RWPE1 (cell line): ENCODE measurements around the gene DNLZ.
A peak's percentile ranks its signal among the peaks of the same experiment; 100 is the strongest.

ENCODE experiments used
- CTCF ChIA-PET: fragments of 350-600 bp; sonication (Branson Sonifier 250); formaldehyde crosslinking; extraction: SDS; loops from one replicate; lab custom pipeline; 2021; lab: Yijun Ruan, JAX
- POLR2A ChIA-PET: fragments of 400-600 bp; formaldehyde crosslinking; extraction: SDS; loops from one replicate; lab custom pipeline; 2020; ENCODE audit warnings: antibody characterized with exemption; ENCODE audit not compliant: low non-redundant PET; lab: Yijun Ruan, JAX
- DNase-seq: peaks from one replicate; pipeline ENCODE4 v3.0.0; 2012; ENCODE audit warnings: low spot score
- H3K27ac ChIP-seq: fragments of 450-650 bp; 2 replicates; pipeline ENCODE4 v1.5.1; 2017
- TF ChIP-seq, protein P1 (sequence below): fragments of 450-650 bp; conservative IDR thresholded peaks from 2 replicates; pipeline ENCODE4 v1.5.1; 2017; ENCODE audit warnings: low read depth, mild to moderate bottlenecking

DNLZ gene

DNA sequence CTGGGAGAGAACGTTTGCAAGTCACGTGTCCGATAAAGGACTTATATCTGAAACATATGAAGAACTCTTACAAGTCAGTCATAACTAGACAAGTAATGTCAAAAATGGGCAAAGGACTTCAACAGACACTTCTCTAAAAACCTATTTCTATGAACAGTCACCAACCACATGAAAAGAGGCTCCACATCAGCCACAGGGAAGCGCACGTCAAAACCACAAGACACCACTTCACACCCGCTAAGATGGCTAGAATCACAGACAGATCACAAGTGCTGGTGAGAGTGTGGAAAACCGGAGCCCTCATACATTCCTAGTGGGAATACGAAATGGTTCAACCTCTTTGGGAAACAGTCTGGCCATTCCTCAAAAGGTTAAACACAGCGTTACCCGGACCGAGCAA, 21.5 kb upstream of the DNLZ start:
- no peak for DNase-seq
- no peak overlapping the region for H3K27ac ChIP-seq
- TF ChIP-seq, protein P1, sequence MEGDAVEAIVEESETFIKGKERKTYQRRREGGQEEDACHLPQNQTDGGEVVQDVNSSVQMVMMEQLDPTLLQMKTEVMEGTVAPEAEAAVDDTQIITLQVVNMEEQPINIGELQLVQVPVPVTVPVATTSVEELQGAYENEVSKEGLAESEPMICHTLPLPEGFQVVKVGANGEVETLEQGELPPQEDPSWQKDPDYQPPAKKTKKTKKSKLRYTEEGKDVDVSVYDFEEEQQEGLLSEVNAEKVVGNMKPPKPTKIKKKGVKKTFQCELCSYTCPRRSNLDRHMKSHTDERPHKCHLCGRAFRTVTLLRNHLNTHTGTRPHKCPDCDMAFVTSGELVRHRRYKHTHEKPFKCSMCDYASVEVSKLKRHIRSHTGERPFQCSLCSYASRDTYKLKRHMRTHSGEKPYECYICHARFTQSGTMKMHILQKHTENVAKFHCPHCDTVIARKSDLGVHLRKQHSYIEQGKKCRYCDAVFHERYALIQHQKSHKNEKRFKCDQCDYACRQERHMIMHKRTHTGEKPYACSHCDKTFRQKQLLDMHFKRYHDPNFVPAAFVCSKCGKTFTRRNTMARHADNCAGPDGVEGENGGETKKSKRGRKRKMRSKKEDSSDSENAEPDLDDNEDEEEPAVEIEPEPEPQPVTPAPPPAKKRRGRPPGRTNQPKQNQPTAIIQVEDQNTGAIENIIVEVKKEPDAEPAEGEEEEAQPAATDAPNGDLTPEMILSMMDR: no peak
- POLR2A ChIA-PET: no interaction called here
- CTCF ChIA-PET: interaction anchor here (0.6 to 0.9 kb wide), 2 partner anchors 21 to 221 kb away, joined by 3 to 5 read pairs; no protein-coding TSS in a partner anchor

DNA sequence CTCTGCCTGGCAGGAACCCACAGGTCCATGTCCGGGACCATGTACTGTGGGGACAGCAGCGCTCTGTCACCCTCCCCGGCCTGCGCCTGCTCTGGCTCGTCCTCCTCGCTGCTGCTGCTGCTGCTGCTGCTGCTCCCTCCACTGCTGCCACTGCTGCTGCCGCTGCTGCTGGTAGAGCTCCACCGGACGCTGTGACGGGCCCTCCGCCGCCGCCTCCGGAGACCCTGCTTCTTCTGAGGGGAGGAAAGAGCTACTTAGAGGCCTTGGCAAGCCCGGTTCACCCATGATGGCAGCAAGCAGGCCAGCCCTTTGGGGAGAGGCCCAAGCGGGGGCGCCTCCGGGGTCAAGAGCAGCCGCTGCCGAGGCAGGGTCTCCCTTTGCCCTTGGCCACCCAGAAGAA, 19.9 kb upstream of the DNLZ start:
- no peak overlapping the region for H3K27ac ChIP-seq
- TF ChIP-seq, protein P1: no peak
- no peak for DNase-seq
- ChIA-PET POLR2A (no interaction called here), CTCF (interaction anchor here (0.6 to 1.5 kb wide), 2 partner anchors 18 to 1243 kb away, joined by 3 to 4 read pairs; no protein-coding TSS in a partner anchor)

DNA sequence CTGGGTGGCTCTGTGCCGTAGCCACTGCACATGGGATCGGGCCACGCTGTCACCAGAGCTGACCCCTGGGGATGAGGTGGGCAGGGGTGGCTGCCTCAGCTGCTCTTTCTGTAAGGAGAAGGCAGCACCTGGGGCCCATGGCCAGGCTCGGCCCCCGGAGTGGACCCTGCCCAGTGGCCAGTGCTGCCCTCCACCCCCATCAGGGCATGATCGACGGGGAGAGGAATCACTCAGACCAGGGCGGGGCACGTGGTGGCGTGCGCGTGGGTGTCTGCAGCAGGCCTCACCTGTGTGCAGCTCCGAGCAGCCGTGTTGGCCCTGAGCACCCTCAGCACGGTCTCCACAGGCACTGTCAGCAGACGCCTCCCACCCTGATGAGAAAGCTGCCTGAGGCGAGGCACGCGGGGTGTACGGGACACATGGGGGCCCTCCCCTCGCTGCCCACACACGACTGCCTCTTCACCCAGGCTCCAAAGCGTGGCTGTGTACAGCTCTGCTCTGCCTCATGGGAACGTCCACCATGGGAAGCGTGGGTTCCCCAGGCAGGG, 18.5 kb upstream of the DNLZ start:
- CTCF ChIA-PET: interaction anchor here (0.5 to 1.4 kb wide), 3 partner anchors 21 to 212 kb away, joined by 3 to 4 read pairs (median 3); no protein-coding TSS in a partner anchor
- H3K27ac ChIP-seq: peak overlapping the region; percentile 21; the same call in 1 of the 2 replicates
- TF ChIP-seq, protein P1: no peak
- DNase-seq: no peak
- POLR2A ChIA-PET: interaction anchor here (0.8 kb wide), 1 partner anchor 12 kb away, joined by 3 read pairs; no protein-coding TSS in a partner anchor

DNA sequence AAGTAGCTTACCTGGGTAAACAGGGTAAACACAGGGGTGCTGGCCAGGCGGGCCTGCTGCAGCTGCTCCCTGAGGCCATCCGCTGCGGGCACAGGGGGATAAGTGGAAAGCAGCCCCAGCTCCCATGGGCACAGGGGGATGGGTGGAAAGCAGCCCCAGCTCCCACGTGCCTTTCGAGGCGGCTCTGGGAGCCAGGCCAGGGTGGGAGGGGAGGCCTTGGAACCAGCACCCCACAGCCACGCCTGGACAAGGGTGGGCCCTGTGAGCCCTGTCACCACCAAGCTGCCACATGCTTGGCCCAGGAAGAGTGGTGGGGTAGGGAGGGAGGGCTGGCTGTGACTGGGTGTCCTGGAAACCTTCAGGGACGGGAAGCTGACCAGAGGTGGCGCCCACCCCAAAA, 17.8 kb upstream of the DNLZ start:
- TF ChIP-seq, protein P1: no peak
- CTCF ChIA-PET: interaction anchor here (0.7 to 1.4 kb wide), 4 partner anchors 9 to 211 kb away, joined by 3 to 4 read pairs (median 4); no protein-coding TSS in a partner anchor
- POLR2A ChIA-PET: no interaction called here
- DNase-seq: no peak
- H3K27ac ChIP-seq: peak overlapping the region; percentile 21

DNA sequence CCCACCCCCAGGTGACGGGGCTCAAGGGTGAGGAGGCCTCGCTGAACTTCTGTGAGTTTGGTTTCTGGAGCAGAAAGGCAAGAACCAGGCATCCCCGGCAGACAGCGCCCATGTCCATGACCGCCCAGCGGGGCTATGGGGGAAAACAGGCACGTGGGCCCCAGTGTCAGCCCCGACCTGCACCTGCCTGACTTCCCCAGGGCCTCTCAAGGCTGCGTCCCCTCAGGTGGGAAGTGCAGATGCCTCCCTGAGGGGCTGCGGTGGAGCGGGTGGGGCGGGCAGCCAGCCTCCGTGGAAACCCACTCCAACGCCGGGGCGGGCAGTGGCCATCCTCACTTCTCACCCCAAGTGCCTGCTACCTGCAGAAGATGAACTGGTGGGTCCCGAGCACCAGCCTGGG, 16.8 kb upstream of the DNLZ start:
- ChIA-PET POLR2A (no interaction called here), CTCF (interaction anchor here (0.9 to 1.4 kb wide), 3 partner anchors 8 to 67 kb away, joined by 3 to 4 read pairs (median 4); no protein-coding TSS in a partner anchor)
- DNase-seq: no peak
- peak overlapping the region; percentile 21 for H3K27ac ChIP-seq
- TF ChIP-seq, protein P1: no peak

DNA sequence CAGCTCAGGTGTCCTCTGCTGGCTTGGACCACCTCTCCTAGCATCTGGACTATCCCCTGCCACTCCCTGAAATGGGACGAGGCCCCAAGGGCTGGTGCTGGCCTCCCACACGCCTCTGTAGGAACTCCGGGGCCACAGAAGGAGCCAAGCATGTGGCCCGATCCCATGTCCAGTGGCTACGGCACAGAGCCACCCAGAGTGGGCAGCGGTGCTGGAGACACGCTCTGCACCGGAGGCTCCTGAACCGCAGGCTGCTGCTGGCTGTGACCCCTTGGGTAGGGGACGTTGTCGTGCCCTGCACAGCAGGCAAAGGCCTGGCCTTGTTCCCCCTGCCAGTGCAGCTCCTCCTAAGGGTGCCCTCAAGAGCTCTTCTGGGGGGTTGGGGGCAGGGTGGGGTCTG, 16.3 kb upstream of the DNLZ start:
- H3K27ac ChIP-seq: peak overlapping the region; percentile 2; the same call in 1 of the 2 replicates
- CTCF ChIA-PET: interaction anchor here (0.7 kb wide), 1 partner anchor 63 kb away, joined by 5 read pairs; no protein-coding TSS in a partner anchor
- POLR2A ChIA-PET: no interaction called here
- DNase-seq: no peak
- TF ChIP-seq, protein P1: no peak
